Smooth muscle cell (in vitro differentiated cells): ENCODE results near the gene BPIFB1. TPM values are rescaled to one million over a fixed set of nuclear protein-coding genes. Genes with fewer than 3 reads are reported as not detected.

ENCODE experiments used
- DNase-seq: peaks from one replicate; lab custom pipeline; 2025; ENCODE audit not compliant: unreplicated experiment; lab: John Stamatoyannopoulos, UW
- H2AFZ ChIP-seq: fragments of 200-600 bp; sonication (generic); 2 replicates; pipeline ENCODE4 v1.6.0; 2016; ENCODE audit warnings: antibody characterized with exemption, low read depth, mild to moderate bottlenecking
- H3F3A ChIP-seq: fragments of 200-600 bp; sonication (generic); 2 replicates; pipeline ENCODE4 v1.6.0; 2017; ENCODE audit warnings: antibody characterized with exemption, low read depth
- H3K27ac ChIP-seq: fragments of 200-600 bp; sonication (generic); 2 replicates; pipeline ENCODE4 v1.5.1; 2016; ENCODE audit warnings: low read depth, mild to moderate bottlenecking
- H3K27me3 ChIP-seq: fragments of 200-600 bp; sonication (generic); 2 replicates; pipeline ENCODE4 v1.6.1; 2016; ENCODE audit warnings: low read depth, mild to moderate bottlenecking
- H3K36me3 ChIP-seq: fragments of 200-600 bp; sonication (generic); 2 replicates; pipeline ENCODE4 v1.5.1; 2016; ENCODE audit warnings: low read depth
- H3K4me1 ChIP-seq: fragments of 200-600 bp; sonication (generic); 2 replicates; pipeline ENCODE4 v1.5.1; 2016; ENCODE audit warnings: low read depth
- H3K4me2 ChIP-seq: fragments of 200-600 bp; sonication (generic); 2 replicates; pipeline ENCODE4 v1.6.0; 2016; ENCODE audit warnings: mild to moderate bottlenecking
- H3K4me3 ChIP-seq: fragments of 200-600 bp; sonication (generic); 2 replicates; pipeline ENCODE4 v1.5.1; 2016; ENCODE audit warnings: mild to moderate bottlenecking
- H3K79me2 ChIP-seq: fragments of 200-600 bp; sonication (generic); 2 replicates; pipeline ENCODE4 v1.6.0; 2016; ENCODE audit warnings: low read depth, mild to moderate bottlenecking
- H3K9ac ChIP-seq: fragments of 200-600 bp; sonication (generic); 2 replicates; pipeline ENCODE4 v1.6.0; 2016; ENCODE audit warnings: low read depth
- H3K9me3 ChIP-seq: fragments of 200-600 bp; sonication (generic); replicated peaks from 2 replicates; pipeline ENCODE4 v1.5.1; 2016; ENCODE audit warnings: low read depth
- H4K20me1 ChIP-seq: fragments of 200-600 bp; sonication (generic); 2 replicates; pipeline ENCODE4 v1.6.0; 2016; ENCODE audit warnings: low read depth
- CTCF ChIP-seq: fragments of 200-600 bp; sonication (generic); IDR thresholded peaks from 2 replicates; pipeline ENCODE4 v1.5.1; 2017; ENCODE audit warnings: borderline replicate concordance, mild to moderate bottlenecking, antibody characterized with exemption; ENCODE audit not compliant: insufficient read depth, poor library complexity, severe bottlenecking
- whole genome bisulfite sequencing: methylation state at CpG from one replicate; pipeline ENCODE4 v1.1.7; 2016; ENCODE audit warnings: low lambda C conversion rate; 5-methylcytosine and 5-hydroxymethylcytosine counted together
- polyA plus RNA-seq: library from polyadenylated mRNA; unstranded; fragments of >200 nt; fragmentation: Nextera tagmentation; extraction: Ambion mirVana; gene quantifications from 2 replicates; pipeline ENCODE4 v1.2.1, GENCODE V29; 2016
- total RNA-seq: library from RNA; depleted of rRNA; stranded (reverse); fragments of >200 nt; gene quantifications from 2 replicates; pipeline ENCODE4 v1.2.3, GENCODE V29; 2014

Gene BPIFB1
- total and polyA plus RNA-seq, 2 experiments from 2014 or later, result not detected

GRCh38 chr20:33352258-33353012 lies 69.4 kb downstream of the BPIFB1 start:
- no peak overlapping the region for H3K4me2 ChIP-seq
- no peak overlapping the region for H3K9ac ChIP-seq
- no peaks in the 10 kb centered on the region for H3K79me2 ChIP-seq
- H3K27ac ChIP-seq, result no peak overlapping the region
- H3K4me1 ChIP-seq, result no peaks in the 10 kb centered on the region
- TF ChIP-seq CTCF, result no peak
- no peak for DNase-seq
- H3F3A ChIP-seq, result no peaks in the 10 kb centered on the region
- no peaks in the 10 kb centered on the region for H3K9me3 ChIP-seq
- H4K20me1 ChIP-seq, result no peaks in the 10 kb centered on the region
- H3K27me3 ChIP-seq, result no peaks in the 10 kb centered on the region
- H3K4me3 ChIP-seq, result no peak overlapping the region
- H3K36me3 ChIP-seq, result peaks cover 4% of the 10 kb centered on the region
- H2AFZ ChIP-seq, result no peak overlapping the region
- WGBS, result 65% methylated on average over 16 of the region's 16 CpGs

GRCh38 chr20:33353013-33353402 lies 70.0 kb downstream of the BPIFB1 start:
- H3K4me1 ChIP-seq, result no peaks in the 10 kb centered on the region
- no peak overlapping the region for H3K4me2 ChIP-seq
- H3K9me3 ChIP-seq, result no peaks in the 10 kb centered on the region
- peaks cover 5% of the 10 kb centered on the region for H3K36me3 ChIP-seq
- no peak overlapping the region for H3K9ac ChIP-seq
- no peak overlapping the region for H3K27ac ChIP-seq
- TF ChIP-seq CTCF, result no peak
- H3K4me3 ChIP-seq, result no peak overlapping the region
- no peaks in the 10 kb centered on the region for H3K79me2 ChIP-seq
- no peak for DNase-seq
- H4K20me1 ChIP-seq, result no peaks in the 10 kb centered on the region
- no peaks in the 10 kb centered on the region for H3K27me3 ChIP-seq
- H3F3A ChIP-seq, result no peaks in the 10 kb centered on the region
- WGBS, result 85% methylated on average over 4 of the region's 4 CpGs
- no peak overlapping the region for H2AFZ ChIP-seq

Other genes with a start within 250 kb of the BPIFB1 start
- not detected in 2 replicates for gene BPIFB3, start 229.3 kb upstream of the BPIFB1 start, total RNA-seq
- gene BPIFB3, start 229.3 kb upstream of the BPIFB1 start, polyA plus RNA-seq, result not detected in 2 replicates
- gene BPIFB4, start 203.6 kb upstream of the BPIFB1 start, total RNA-seq, result not detected in 2 replicates
- gene BPIFB4, start 203.6 kb upstream of the BPIFB1 start, polyA plus RNA-seq, result not detected in 2 replicates
- not detected in 2 replicates for gene BPIFA2, start 115.1 kb upstream of the BPIFB1 start, total RNA-seq
- not detected in 2 replicates for gene BPIFA2, start 115.1 kb upstream of the BPIFB1 start, polyA plus RNA-seq
- gene BPIFA3, start 65.9 kb upstream of the BPIFB1 start, total RNA-seq, result not detected in 2 replicates
- gene BPIFA3, start 65.9 kb upstream of the BPIFB1 start, polyA plus RNA-seq, result not detected in 2 replicates
- gene BPIFA1, start 47.2 kb upstream of the BPIFB1 start, total RNA-seq, result not detected in 2 replicates
- gene BPIFA1, start 47.2 kb upstream of the BPIFB1 start, polyA plus RNA-seq, result not detected in 2 replicates
- 29.5 and 30.3 TPM in 2 replicates for gene CDK5RAP1, start 118.3 kb downstream of the BPIFB1 start, total RNA-seq
- gene CDK5RAP1, start 118.3 kb downstream of the BPIFB1 start, polyA plus RNA-seq, result 54.7 and 65.9 TPM in 2 replicates
- gene SNTA1, start 160.5 kb downstream of the BPIFB1 start, total RNA-seq, result 39.2 and 49.5 TPM in 2 replicates
- gene SNTA1, start 160.5 kb downstream of the BPIFB1 start, polyA plus RNA-seq, result 51.8 and 58.2 TPM in 2 replicates
- 40.3 and 41.6 TPM in 2 replicates for gene CBFA2T2, start 206.9 kb downstream of the BPIFB1 start, total RNA-seq
- 18.2 and 25.1 TPM in 2 replicates for gene CBFA2T2, start 206.9 kb downstream of the BPIFB1 start, polyA plus RNA-seq